ENCODE measurements around the gene NLGN4X.

NLGN4X gene

DNA sequence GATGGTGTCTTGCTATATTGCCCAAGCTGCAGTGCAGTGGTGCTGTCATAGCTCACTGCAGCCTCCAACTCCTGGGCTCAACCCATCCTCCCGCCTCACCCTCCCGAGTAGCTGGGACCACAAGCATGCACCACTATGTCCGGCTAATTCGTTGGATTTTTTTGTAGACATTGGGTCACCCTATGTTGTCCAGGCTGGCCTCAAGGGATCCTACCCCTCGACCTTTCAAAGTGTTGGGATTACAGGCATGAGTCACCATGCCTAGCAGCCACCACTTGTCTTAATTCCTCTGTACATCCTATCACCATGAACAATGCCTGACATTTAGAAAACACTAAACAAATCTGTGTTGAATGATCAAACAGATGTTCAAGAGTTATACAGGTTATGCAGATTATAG, 76.7 kb downstream of the NLGN4X start:
- DNase-seq, result no peak

- DNase-seq, result no peak
Measured at GRCh38 chrX:6149060-6149872, 79.4 kb downstream of the NLGN4X start.

DNA sequence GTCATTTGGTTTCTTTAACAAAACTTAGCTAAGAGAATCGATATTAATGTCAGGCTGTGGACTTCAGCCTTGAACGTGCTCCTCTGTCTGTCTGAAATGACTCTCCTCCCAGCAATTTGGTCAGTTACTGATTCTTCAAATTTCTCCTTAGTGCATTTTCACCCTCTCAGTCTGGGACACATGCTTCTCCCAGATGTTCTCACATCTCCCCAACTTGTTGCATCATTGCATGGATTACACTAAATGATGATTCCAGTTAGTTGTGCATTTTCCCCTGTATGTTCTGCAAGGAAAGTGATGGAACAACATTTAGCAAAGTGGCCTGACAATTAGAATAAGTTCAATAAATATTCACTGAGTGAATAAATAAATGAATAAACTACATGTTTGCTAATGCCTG, 94.4 kb downstream of the NLGN4X start:
- DNase-seq, result no peak

DNA sequence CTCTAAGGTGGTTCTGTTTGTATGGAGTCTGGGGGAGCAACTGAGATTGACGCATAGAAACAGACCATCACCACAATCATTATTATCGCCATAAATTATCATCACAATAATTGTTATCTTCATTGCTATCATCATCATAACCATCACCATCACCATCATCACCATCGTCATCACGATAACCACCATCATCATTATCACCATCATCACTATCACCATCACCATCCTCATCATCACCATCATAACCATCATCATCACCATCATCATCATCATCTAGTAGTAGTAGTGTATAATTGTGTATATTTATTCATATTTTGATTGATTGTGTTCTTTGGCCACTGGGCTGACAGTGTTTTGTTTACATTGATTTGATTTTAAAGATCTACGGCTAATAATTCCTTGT, 95.7 kb downstream of the NLGN4X start:
- DNase-seq, result no peak

DNA sequence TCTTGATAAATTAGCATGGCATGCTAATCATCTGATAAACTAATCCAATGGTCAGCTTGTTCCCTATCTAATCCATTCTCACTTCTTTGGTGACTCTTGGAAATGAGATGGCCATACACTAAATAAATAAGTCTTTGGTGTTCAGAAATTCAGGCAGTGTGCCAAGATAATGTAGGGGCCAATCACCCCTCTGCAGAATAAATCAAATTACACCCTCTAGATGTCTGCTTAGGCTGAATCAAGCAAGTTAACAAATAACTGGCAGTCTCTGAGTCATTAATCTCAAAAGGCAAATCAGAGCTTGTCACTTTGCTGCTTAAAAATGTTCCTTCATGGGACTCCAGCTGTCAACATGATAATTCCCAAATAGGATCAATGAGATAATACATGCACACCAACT, 97.4 kb downstream of the NLGN4X start:
- no peak for DNase-seq

DNA sequence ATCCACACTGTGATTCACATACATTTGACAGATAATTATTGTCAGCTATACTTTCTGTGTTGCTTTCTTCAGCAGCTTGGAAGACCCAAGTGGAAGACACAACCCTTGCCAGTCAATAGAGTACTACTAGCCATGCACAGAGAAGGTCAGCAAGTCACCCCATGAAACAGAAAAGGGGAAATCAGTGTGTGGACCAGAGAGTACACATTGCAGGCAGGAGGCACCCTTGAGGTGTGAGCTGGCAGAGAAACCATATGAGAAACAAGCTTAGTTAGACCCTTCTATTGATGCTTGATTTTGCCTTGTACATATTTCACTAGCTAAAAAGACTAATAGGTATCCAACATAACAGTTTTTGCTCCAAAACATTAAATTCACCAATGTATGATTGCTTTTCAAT, 99.5 kb downstream of the NLGN4X start:
- DNase-seq, result no peak

- no peak for DNase-seq
Measured at GRCh38 chrX:6120329-6120728, 108.3 kb downstream of the NLGN4X start.

GRCh38 chrX:6095469-6095868, 133.2 kb downstream of the NLGN4X start:
- DNase-seq, result no peak

GRCh38 chrX:6074532-6074931, 154.1 kb downstream of the NLGN4X start:
- DNase-seq, result no peak

DNA sequence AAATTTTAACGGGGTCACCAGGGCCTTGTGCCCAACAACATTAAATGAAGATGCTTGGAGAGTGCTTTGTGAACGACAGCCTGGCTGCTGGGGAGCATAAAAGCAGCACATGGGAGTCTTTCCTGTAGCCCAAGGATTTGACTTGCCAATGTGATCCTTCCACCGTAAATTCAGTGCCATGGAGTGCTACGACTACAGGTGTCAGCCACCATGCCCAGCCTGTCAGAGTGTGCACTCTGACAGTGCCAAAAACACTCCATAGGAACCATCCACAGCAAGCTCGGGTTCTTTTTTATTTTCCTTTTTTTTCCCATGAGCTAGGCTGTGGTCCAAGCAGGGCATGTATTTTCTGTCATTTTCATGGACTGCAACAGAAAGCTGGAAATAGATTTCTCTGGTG, 156.9 kb downstream of the NLGN4X start:
- DNase-seq, result no peak

GRCh38 chrX:6067600-6067999, 161.1 kb downstream of the NLGN4X start:
- no peak for DNase-seq

DNA sequence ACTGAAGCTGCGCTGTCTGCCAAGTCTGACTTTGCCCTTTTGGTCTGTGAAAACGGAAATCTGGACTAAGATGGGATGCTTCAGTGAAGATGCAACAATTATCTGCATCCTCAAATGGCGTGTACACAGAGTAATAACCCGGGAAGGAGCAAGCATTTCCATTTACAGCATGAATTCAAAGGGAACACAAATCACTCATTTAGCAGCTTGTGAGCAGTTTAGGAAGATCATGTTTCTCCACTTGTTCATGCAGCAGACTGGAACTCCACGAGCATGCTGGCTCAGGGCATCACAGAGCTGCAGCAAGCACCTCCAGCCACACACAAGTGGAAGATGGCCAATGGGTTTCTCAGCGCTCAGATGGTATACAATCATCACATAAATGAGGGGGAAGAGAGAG, 175.5 kb downstream of the NLGN4X start:
- no peak for DNase-seq

DNA sequence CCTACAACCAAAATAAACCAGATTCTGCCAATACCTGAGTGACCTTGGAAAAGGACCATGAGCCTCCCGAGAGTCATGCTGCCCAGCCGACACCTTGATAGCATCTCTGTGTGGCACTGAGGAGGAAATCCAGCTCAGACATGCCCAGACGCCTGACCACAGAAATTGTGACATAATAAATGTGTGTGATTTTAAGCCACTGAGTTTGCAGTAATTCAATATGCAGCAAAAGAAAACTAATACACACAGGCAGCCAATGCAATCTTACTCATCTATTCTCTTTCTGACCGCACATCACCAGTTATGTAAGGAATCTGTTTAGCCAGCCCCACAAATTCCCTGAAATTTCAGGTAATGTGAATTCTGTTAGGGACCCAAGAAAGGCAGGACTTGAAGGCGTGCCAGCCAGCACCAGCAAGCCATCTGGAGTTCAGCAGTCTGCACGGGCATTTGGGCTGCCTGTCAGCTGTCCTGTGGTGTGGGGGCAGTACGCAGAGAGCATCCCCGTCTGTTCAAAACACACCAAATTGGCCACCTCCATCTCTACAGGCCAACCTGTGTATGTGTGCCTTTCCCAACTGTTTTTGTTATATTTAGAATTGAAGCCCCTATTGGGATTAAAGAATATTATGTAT, 176.4 kb downstream of the NLGN4X start:
- DNase-seq, result no peak

DNA sequence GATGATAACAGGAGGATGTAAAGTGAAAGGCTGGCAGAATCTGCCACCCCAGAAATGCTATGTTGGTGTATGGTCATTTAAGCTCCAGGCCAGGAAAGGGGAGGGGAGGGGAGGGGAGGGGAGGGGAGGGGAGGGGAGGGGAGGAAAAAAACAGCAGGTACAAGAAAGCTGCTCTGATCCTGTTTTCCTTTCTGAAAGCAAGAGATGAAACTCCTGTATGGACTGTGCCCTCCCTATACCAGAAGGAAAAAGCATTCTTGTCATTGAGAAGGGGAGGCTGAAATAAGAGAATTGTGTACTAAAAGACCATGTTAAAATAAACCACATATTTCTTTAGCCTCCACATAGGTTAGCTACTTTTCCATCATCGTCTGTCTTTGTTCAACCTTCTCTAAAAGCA, 179.5 kb downstream of the NLGN4X start:
- DNase-seq, result no peak

DNA sequence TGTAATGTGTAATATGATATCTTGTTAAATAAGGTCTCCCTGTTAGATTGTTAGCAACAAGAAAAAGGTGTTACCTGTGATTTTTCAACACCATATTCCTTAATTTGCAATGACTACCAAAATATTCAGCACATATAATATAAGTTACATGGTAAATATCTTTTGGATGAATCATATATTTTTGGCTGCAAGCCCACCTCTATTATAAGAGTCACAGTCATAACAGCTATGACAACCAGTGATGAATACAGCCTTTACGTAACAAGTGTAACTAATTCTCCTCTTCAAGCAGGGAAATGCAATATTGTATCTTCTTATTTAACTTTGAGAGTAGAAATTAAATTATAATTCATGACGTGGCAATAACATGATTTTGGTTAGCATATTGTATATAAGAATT, 187.0 kb downstream of the NLGN4X start:
- peak; percentile 45 for DNase-seq

- DNase-seq, result no peak
Measured at GRCh38 chrX:6029014-6029413, 199.7 kb downstream of the NLGN4X start.

DNA sequence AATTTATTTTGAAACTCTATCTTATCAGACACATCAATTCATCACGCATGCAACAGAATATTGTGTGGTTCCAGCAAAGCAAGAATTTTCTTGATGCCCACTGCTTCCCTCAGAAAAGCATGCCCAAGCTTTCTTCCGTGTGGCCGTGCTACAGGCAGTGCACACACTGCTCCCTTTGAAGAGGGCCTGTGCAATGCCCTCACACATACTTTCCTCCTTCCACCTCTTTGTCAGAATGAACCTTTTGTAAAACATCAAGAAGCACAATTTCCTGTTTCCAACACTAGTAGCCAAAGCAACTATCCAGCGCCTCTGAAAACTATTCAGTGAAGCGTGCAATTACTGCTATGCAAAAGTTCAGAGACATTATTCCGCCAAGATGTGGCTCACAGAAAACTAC, 201.7 kb downstream of the NLGN4X start:
- no peak for DNase-seq

DNA sequence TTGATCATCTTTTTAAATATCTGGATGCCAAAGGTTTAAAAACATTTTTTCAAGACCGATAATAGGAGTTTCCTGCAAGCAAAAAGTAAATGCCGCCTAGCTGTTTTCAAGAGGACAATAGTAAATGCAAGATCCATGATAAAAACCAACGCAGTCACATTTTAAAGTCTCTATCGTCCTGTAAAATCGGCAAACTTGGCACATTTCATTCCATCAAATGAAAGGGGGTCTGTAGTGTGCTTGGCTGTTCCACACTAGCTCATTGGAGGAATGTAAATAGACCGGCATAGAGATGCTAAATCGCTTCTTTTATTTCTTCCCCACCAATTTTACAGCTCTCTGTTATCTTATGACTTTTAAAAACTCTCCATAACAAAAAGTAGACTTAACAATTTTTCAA, 202.2 kb downstream of the NLGN4X start:
- no peak for DNase-seq

GRCh38 chrX:6024204-6024603, 204.5 kb downstream of the NLGN4X start:
- peak; percentile 72 for DNase-seq

- DNase-seq, result peak; percentile 23
Measured at GRCh38 chrX:6021316-6022091, 207.2 kb downstream of the NLGN4X start.

DNA sequence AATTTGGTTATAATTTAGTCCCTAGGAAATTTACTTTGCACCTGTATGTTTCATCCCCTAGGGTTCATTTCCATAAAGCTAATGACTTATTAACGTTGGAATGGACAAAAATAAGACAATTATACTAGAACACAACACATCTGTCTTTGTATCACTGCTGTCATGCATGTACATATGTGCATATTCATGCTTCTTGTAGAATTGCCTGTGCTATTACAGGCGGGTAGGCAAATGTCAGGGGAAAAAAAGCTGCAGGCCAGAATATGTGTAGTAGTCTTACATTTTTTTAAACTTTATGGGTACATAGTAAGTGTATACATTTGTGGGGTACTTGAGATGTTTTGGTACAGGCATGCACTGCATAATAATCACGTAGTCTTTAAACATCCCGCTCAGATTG, 209.6 kb downstream of the NLGN4X start:
- no peak for DNase-seq

DNA sequence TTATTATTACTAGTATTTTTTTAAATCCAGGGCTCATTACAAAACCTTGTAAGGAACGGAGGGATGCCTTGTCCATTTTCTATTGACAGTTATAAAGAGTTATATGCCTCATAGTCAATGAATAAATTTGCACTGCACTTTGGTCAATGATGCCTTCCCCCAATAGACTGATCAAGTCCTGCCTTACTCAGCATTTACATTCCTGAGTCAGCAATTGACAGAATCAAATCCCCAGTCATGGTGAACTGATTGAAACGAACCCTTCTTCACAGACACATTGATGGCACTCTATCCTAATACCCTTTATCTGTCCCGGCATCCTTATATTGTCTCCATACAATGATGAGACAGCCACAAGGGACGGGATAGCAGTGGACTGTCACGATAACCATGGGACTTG, 213.2 kb downstream of the NLGN4X start:
- no peak for DNase-seq

DNA sequence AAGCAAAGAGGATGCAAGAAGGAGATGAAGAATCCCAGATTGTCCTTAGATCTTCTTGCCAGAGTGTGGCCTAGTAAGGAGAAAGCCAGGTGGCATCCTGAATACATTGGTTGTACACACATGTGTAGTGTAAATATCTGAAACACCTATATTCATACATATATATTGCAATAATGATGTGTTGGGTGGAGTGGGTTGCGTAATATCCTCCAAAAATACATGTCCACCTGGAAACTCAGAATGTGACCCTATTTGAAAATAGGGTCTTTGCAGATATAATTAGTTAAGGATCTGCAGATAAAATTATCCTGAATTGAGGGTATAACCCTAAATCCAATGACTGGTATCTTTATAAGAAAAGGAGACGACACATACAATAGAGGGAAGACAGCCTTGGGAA, 216.3 kb downstream of the NLGN4X start:
- DNase-seq, result no peak

DNA sequence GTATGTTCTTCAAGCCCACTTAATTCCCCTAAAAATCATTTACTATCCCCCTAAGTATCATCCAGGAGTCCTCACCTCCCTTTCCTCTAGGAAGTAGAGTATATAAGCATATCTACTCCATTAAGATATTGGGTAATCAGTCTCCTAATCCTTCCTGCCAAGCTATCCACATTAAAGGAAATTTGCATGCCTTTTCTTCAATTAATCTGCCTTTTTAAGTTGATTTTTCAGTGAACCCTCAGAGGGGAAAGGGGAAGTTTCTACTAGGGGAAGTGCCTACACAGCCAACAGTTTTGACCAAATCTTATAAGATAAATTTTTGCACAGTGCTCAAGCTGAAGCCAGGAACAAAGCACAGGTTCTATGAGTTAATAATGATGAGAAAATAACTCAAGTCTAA, 222.8 kb downstream of the NLGN4X start:
- no peak for DNase-seq

All from fibroblast of skin of back (primary cell).